ENCODE results near the gene PTPN23. TPM values are rescaled to one million over a fixed set of nuclear protein-coding genes. Genes with fewer than 3 reads are reported as not detected.

PTPN23 gene
- total and polyA plus RNA-seq, 2 of the 13 experiments (the other 11 are each of a cell fraction or from before 2014, with no cell fraction given): 2.3 to 3.7 TPM

- peak; percentile 60; the same call in 1 of the 2 replicates for TF ChIP-seq TIGD3 (CRISPR knock-in tag; IDR thresholded peaks at IDR 0.05; ENCODE audit: borderline replicate concordance)
- TF ChIP-seq ZNF329 (CRISPR knock-in tag; IDR thresholded peaks at IDR 0.05; ENCODE audit: low read depth): peak; percentile 3; the same call in 1 of the 2 replicates
- TF ChIP-seq PHF20 (CRISPR knock-in tag; IDR thresholded peaks at IDR 0.05): 0 out of 2 replicates have a peak, but pooled peaks have one; percentile 1
- no peak for TF ChIP-seq ZNF484 (CRISPR knock-in tag; IDR thresholded peaks at IDR 0.05; ENCODE audit: borderline replicate concordance, low read depth)
- TF ChIP-seq ZNF501 (CRISPR knock-in tag; IDR thresholded peaks at IDR 0.05): peak; percentile 36; the same call in 1 of the 2 replicates
- TF ChIP-seq ELF1 (CRISPR knock-in tag; IDR thresholded peaks at IDR 0.05): peak; percentile 62
- TF ChIP-seq MYC (CRISPR knock-in tag; IDR thresholded peaks at IDR 0.05; ENCODE audit: borderline replicate concordance): no peak
- no peak for TF ChIP-seq RNF2 (conservative IDR thresholded peaks at IDR 0.05; ENCODE audit: low read depth)
- TF ChIP-seq MXI1 (IDR thresholded peaks at IDR 0.05; ENCODE audit: borderline replicate concordance, low read depth, low read length): peak; percentile 94
- TF ChIP-seq SMARCC2 (IDR thresholded peaks at IDR 0.05): no peak
- peak; percentile 65; the same call in 1 of the 2 replicates for TF ChIP-seq ARID2 (CRISPR knock-in tag; IDR thresholded peaks at IDR 0.05; ENCODE audit: borderline replicate concordance)
- 0 out of 2 replicates have a peak, but pooled peaks have one; percentile 26 for TF ChIP-seq IRX3 (CRISPR knock-in tag; IDR thresholded peaks at IDR 0.05; ENCODE audit: borderline replicate concordance, low read depth)
- TF ChIP-seq, protein P1, sequence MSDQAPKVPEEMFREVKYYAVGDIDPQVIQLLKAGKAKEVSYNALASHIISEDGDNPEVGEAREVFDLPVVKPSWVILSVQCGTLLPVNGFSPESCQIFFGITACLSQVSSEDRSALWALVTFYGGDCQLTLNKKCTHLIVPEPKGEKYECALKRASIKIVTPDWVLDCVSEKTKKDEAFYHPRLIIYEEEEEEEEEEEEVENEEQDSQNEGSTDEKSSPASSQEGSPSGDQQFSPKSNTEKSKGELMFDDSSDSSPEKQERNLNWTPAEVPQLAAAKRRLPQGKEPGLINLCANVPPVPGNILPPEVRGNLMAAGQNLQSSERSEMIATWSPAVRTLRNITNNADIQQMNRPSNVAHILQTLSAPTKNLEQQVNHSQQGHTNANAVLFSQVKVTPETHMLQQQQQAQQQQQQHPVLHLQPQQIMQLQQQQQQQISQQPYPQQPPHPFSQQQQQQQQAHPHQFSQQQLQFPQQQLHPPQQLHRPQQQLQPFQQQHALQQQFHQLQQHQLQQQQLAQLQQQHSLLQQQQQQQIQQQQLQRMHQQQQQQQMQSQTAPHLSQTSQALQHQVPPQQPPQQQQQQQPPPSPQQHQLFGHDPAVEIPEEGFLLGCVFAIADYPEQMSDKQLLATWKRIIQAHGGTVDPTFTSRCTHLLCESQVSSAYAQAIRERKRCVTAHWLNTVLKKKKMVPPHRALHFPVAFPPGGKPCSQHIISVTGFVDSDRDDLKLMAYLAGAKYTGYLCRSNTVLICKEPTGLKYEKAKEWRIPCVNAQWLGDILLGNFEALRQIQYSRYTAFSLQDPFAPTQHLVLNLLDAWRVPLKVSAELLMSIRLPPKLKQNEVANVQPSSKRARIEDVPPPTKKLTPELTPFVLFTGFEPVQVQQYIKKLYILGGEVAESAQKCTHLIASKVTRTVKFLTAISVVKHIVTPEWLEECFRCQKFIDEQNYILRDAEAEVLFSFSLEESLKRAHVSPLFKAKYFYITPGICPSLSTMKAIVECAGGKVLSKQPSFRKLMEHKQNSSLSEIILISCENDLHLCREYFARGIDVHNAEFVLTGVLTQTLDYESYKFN (CRISPR knock-in tag; conservative IDR thresholded peaks at IDR 0.05): 0 out of 2 replicates have a peak, but pooled peaks have one; percentile 18
- peak; percentile 64 for TF ChIP-seq ASH2L (IDR thresholded peaks at IDR 0.05; ENCODE audit: insufficient read length, low read depth, low read length)
- TF ChIP-seq SOX13 (IDR thresholded peaks at IDR 0.05): no peak
- TF ChIP-seq SOX13 (CRISPR knock-in tag; conservative IDR thresholded peaks at IDR 0.05 in 1 of 2, IDR thresholded peaks at IDR 0.05 in 1 of 2): 0 out of 4 replicates have a peak, but pooled peaks of 1 of the 2 experiments have one; percentile 11
Measured at GRCh38 chr3:47381317-47382157, 716 bp downstream of the PTPN23 start (continued).

All from HepG2 (cell line).